ENCODE results near the gene LRRC30.

DNA sequence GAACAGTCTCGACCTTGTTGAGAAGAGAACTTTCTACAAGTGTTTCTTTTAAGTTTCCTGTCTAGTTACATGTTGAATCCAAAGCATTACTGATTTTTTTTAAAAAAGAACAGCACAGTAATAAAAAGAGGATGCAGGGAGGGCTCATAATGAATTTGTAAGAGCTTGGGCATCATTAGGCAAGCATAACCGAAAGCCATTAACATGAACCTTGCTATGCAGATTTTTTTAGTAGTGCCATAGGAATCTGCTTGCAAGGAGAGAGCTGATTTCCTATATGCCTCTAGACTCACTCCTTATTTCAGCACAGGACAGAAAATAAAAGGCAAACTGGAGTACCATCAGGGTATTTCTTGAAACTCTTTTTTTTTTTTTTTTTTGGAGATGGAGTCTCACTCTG lies 5.2 kb downstream of the LRRC30 start:
- TF ChIP-seq GATA3 (IDR thresholded peaks at IDR 0.05; ENCODE audit: low read depth, low read length) (no peak), GATA2 (IDR thresholded peaks at IDR 0.05; ENCODE audit: low read depth, low read length) (no peak)

All from SH-SY5Y (cell line).